GM18868 (cell line): ENCODE data around the gene SHISA9.

Source experiments
- ATAC-seq: cut with Tn5 transposase; IDR thresholded peaks from one replicate; pipeline ENCODE4 v1.9.1; 2021; ENCODE audit warnings: mild to moderate bottlenecking, moderate library complexity; ENCODE audit not compliant: unreplicated experiment

The SHISA9 gene

DNA sequence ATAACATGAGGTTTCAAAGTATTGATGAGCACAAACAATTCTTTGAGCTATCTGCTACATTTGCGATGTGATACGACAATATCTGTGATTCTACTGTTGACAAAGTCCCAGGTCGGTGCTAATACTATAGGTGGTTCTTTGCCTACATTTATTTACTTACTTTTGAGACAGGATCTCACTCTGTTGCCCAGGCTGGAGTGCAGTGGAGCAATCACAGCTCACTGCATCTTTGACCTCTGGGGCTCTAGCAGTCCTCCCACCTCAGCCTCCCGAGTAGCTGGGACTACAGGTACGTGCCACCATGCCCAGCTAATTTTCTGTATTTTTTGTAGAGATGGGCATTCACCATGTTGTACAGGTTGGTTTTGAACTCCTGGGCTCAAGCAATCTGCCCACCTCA, 343.4 kb downstream of the SHISA9 start:
- no peak for ATAC-seq

DNA sequence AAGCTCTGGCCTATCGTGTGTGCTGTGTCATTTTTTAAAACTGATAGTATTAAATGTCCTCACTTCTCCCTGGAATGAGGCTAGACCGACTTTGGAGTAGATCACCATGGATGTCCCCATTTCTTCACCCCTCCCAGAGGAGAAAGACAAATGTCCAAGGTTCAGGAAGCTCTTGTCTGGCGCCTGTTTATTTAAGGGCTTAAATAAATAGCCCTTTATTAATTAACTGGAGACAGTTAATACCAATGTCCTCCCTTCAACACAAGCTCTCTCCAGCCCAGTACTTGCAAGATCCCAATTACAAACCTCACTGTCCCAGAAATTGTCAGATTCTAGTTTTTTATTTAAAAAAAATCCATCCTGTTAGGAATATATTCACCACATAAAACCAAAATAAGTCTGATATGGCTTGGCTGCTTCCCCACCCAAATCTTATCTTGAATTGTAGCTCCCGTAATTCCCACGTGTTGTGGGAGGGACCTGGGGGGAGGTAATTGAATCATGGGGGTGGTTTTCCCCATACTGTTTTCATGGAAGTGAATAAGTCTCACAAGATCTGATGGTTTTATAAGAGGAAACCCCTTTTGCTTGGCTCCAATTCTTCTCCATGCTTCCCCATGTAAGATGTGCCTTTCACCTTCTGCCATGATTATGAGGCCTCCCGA, 344.4 kb downstream of the SHISA9 start:
- no peak for ATAC-seq

DNA sequence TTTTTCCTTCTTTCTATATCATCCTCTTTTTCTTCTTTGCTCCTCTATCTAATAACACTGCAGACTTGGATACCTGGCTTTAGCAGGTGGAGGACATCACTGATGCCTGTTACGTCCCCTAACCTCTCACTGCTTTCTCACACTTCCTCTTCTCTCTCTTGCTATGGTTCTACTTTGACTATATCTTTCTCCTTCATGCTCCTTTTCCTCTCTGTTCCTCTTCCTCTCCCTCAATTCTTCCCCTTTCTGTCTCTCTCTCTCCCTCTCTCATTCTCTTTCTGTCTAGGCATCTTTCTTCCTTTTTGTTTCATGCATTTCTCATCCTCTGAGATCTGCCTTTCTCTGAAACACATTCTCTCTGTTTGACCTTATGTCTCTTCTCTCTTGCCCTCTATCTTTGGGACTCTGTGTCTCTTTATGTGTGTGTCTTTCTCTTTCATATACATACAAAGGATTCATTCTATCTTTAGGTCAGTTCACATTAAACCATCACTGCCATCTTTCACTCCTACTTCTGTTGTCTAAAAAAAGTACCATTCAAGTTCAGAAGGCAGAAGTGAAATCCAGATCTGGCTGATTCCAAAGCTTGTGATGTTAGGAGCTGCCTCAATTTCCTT, 353.7 kb downstream of the SHISA9 start:
- peak; percentile 62 for ATAC-seq

DNA sequence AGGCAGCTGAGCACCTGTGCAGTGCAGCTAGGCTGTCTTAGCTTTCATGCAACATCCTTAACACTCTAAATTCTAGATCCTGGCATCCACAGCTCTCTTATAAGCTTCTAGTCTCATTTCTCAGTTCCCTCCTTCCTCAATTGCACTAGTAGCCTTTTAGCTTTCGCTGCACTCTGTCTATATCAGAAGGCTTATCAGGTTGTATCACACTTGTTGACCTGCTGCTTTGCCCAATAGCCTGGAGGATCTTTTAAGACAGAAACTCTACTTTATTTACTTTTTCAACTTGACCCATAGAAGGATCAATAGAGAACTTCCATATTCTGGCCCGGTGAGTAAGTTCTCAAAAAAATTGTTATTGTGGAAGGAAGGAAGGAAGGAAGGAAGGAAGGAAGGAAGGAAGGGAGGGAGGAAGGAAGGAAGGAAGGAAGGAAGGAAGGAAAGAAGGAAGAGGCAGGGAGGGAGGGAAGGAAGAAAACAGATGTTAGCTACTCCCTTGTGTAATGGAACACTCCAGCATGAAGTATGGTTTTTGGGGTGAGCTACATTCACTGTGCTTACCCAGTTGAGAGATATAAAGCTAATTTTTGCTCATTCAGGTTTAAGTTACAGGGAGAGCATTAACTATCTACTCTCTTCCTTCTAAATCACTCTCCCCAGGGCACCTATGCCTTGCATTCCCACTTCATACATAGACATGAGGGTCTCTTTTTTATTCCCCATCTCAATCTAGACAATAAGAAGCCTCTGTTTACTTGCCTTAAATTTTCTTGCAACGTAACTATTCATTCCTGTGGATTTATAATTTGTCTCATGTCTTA, 361.1 kb downstream of the SHISA9 start:
- no peak for ATAC-seq

DNA sequence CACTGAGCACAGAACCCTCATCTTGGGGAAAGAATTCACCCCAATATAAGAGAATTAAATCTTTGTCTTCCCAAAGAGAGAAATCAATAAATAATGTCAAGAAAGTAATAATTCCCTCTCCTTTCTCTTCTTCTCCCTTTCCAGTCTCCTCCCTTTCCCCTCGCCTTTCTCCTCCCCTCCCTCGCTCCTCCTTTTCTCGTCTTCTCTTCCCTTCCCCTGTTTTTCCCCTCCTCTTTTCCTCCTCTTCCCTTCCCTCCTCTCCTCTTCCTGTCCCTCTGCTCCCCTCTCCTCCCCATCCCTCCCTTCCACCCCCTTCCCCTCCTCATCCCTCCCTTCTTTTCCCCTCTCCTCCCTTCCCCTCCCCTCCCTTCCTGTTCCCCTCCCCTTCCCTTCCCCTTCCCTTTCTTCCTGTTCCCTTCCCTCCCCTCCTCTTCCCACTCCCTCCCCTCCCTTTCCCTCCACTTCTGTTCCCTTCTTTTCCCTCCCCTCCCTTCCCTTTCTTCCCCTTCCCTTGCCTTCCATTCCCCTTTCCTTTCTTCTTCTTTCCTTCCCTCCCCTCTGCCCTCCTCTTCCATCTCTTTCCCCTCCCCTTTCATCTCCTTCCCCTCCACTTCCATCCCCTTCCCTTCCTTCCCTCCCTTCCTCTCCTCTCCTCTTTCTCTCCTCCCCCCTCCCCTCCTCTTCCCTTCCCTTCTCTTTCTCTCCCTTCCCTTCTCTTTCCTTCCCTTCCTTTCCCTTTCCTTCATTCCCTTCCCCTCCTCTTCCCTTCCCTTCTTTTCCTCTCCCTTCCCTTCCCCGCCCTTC, 363.6 kb downstream of the SHISA9 start:
- ATAC-seq: no peak

DNA sequence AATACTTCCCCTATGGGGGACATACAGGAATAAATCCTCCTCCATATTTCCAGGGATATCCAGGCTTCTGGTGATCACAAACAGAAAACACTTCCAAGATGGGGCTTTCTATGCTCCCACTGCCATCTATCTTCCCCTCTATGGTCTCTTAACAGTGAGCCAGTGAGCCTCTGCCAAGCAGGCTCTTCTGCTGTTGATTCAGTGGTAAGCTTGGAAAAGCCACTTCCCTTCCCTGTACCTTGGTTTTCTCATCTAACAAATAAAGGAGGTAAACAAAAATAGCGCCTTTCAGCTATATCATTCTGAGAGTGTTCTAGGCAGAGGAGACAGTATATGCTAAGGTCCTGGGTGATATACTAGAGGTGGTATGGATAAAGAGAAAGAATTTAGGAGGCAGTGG, 368.0 kb downstream of the SHISA9 start:
- ATAC-seq: no peak

DNA sequence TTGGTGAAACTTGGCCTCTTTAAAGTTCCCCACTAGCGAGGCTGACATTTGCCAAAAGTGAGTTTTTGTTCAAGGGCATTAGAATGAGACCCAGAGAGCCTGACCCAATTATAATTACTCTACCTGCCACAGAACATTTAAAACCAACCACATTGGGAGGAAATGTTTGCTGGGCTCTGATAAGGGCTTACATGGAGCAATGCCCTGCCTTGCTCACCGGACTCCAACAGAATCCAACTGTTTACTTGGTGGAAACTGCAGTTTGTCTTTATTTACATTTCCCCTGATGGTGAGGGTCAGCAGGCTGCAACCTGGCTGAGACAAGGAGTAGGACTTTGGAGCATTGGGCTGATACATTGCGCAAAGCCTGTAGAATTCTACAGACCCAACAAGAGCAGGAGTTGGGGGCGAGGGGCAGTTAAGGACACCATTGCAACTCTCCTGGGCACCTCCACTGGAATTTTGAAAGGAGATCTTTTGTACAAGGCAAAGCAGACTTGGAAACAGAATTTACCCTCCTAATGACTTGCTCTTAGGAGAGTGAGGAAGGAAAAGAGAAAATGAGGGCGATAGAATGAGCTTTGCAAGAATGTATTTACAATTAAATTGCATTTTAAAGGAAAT, 368.6 kb downstream of the SHISA9 start:
- no peak for ATAC-seq

DNA sequence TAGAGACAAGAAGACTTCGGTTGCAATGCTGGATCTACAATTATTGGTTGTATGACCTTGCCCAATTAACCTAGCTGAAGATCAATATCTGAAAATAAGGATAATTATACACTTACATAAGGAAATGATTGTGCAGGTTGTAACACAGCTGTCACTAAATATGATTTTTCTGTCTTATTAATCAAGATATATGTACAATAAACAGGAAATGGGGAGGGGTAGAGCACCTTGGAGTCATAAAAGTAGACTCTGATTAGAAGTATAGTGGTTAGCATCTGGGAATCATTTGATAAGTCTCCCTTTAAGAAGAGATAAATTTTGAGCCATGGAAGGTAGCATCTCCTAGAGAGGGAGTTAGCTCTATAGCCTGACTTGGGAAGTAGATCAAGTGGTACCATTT, 369.2 kb downstream of the SHISA9 start:
- no peak for ATAC-seq

DNA sequence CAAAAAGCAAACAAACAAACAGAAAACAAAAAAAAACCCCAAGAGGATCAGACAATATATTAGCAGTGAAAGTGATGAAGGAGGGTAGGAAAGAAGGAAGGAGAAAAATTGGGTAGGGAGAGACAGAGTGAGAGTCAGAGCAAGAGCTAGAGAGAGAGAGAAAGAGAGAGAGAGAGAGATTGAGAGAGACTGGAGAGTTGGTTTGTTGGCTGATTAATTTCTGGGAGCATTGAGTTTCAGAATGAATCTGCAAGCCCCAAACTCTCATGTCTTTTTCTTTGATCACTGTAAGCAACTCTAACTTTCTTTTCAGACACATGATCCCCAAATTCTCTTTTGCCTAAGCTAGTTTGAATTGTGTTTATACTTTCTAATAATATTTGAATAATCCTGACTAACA, 388.1 kb downstream of the SHISA9 start:
- ATAC-seq: no peak
